Stomach (tissue), 4 donors: ENCODE measurements around the gene ZDHHC18.

ENCODE experiments used
- CTCF ChIP-seq, 7 experiments: fragments of 450-650 bp in 4 of 7; fragments of 200-600 bp in 3 of 7; sonication (generic) in 3 of 7; IDR thresholded peaks; one replicate each; pipeline ENCODE4 v1.5.1; 2016 to 2019; ENCODE audit warnings: antibody characterized with exemption in 7 of 7, control low read depth in 2 of 7, mild to moderate bottlenecking in 1 of 7
- EP300 ChIP-seq: sonication (generic); formaldehyde crosslinking; IDR thresholded peaks from one replicate; pipeline ENCODE4 v1.6.1; 2017; ENCODE audit warnings: antibody characterized with exemption
- POLR2A ChIP-seq, 4 donors: fragments of 450-650 bp; IDR thresholded peaks; one replicate each; pipeline ENCODE4 v1.6.1; 2016; ENCODE audit warnings: antibody characterized with exemption in 4 of 4, control low read depth in 2 of 4, mild to moderate bottlenecking in 1 of 4, moderate library complexity in 1 of 4
- POLR2AphosphoS5 ChIP-seq, 3 donors: sonication (generic); formaldehyde crosslinking; IDR thresholded peaks; one replicate each; pipeline ENCODE4 v1.6.1; 2016; ENCODE audit warnings: antibody characterized with exemption in 3 of 3

GRCh38 chr1:26853156-26853555 lies 26.7 kb downstream of the ZDHHC18 start:
- TF ChIP-seq CTCF (IDR thresholded peaks at IDR 0.05): peak in 5 of 7 experiments; percentile 76 to 87 (median 82)
- no peak for TF ChIP-seq EP300
- no peak for TF ChIP-seq POLR2A (IDR thresholded peaks at IDR 0.05)
- peak in 1 of 3 donors; percentile 72 for TF ChIP-seq POLR2AphosphoS5 (IDR thresholded peaks at IDR 0.05)
